Upper lobe of left lung (tissue), 6 donors: Measurements from ENCODE around the gene TM9SF2. TPM values are rescaled to one million over a fixed set of nuclear protein-coding genes. Genes with fewer than 3 reads are reported as not detected.

ENCODE experiments used
- ATAC-seq, 2 donors: fragments of 200-7000 bp; cut with Tn5 transposase; one replicate each; pipeline ENCODE4 v1.9.1; 2022; ENCODE audit warnings: mild to moderate bottlenecking in 2 of 2, moderate library complexity in 2 of 2; ENCODE audit not compliant: low FRiP score in 2 of 2
- DNase-seq, 2 donors: peaks; one replicate each; pipeline ENCODE4 v3.0.0-alpha.2; 2019 to 2020
- H3K27ac ChIP-seq, 4 donors: fragments of 200-600 bp; sonication (generic); one replicate each; pipeline ENCODE4 v1.5.1; 2016 to 2019
- H3K27me3 ChIP-seq, 4 donors: fragments of 200-600 bp; sonication (generic); one replicate each; pipeline ENCODE4 v1.5.1; 2017 to 2019
- H3K36me3 ChIP-seq, 4 donors: fragments of 200-600 bp; sonication (generic); one replicate each; pipeline ENCODE4 v1.5.1; 2016 to 2019
- H3K4me1 ChIP-seq, 4 donors: fragments of 200-600 bp; sonication (generic); one replicate each; pipeline ENCODE4 v1.5.1; 2018 to 2019
- H3K4me3 ChIP-seq, 4 donors: fragments of 200-600 bp; sonication (generic); one replicate each; pipeline ENCODE4 v1.5.1; 2017 to 2019; ENCODE audit warnings: mild to moderate bottlenecking in 2 of 4, moderate library complexity in 1 of 4
- H3K9me3 ChIP-seq, 4 donors: fragments of 200-600 bp; sonication (generic); one replicate each; pipeline ENCODE4 v1.5.1; 2018 to 2019
- EP300 ChIP-seq, 4 donors: sonication (generic); formaldehyde crosslinking; IDR thresholded peaks; one replicate each; pipeline ENCODE4 v1.5.1; 2017; ENCODE audit warnings: antibody characterized with exemption in 4 of 4, control low read depth in 2 of 4
- POLR2A ChIP-seq, 4 donors: fragments of 450-650 bp; IDR thresholded peaks; one replicate each; pipeline ENCODE4 v1.5.1; 2016 to 2017; ENCODE audit warnings: antibody characterized with exemption in 4 of 4, mild to moderate bottlenecking in 2 of 4
- POLR2AphosphoS5 ChIP-seq, 2 donors: sonication (generic); formaldehyde crosslinking; IDR thresholded peaks; one replicate each; pipeline ENCODE4 v1.5.1; 2017; ENCODE audit warnings: antibody characterized with exemption in 2 of 2
- WGBS, 2 donors: methylation state at CpG; one replicate each; pipeline ENCODE4 v1.1.5; 2017 to 2018; 5-methylcytosine and 5-hydroxymethylcytosine counted together
- small RNA-seq, 4 donors: library from RNA; depleted of rRNA; stranded (forward); fragments of <200 nt; gene quantifications; one replicate each; pipeline ENCODE3, GENCODE V24; 2016
- total RNA-seq, 6 donors: library from RNA; depleted of rRNA in 4 of 6; stranded (reverse); fragments of >200 nt in 4 of 6; gene quantifications; one replicate each; pipeline versions ENCODE4 v1.1.0 to v1.2.1, GENCODE V29; 2016 to 2021
- TF ChIP-seq, protein P1 (sequence below), 6 experiments: fragments of 450-650 bp in 4 of 6; fragments of 200-600 bp in 2 of 6; sonication (generic) in 2 of 6; IDR thresholded peaks; one replicate each; pipeline ENCODE4 v1.5.1; 2016 to 2019; ENCODE audit warnings: antibody characterized with exemption in 6 of 6
- donor health status: DM: no; HTN: no; CAD: no; lungs with moderate emphysema.
- donor health status: DM: no; HTN: yes; CAD: no; lungs with severe emphysema.

The TM9SF2 gene
- total RNA-seq, 6 donors from 2014 or later: 34.7 to 142 (median 116) TPM

- TF ChIP-seq POLR2A (IDR thresholded peaks at IDR 0.05) (no peak), POLR2AphosphoS5 (IDR thresholded peaks at IDR 0.05) (no peak), EP300 (IDR thresholded peaks at IDR 0.05) (no peak)
- TF ChIP-seq, protein P1, sequence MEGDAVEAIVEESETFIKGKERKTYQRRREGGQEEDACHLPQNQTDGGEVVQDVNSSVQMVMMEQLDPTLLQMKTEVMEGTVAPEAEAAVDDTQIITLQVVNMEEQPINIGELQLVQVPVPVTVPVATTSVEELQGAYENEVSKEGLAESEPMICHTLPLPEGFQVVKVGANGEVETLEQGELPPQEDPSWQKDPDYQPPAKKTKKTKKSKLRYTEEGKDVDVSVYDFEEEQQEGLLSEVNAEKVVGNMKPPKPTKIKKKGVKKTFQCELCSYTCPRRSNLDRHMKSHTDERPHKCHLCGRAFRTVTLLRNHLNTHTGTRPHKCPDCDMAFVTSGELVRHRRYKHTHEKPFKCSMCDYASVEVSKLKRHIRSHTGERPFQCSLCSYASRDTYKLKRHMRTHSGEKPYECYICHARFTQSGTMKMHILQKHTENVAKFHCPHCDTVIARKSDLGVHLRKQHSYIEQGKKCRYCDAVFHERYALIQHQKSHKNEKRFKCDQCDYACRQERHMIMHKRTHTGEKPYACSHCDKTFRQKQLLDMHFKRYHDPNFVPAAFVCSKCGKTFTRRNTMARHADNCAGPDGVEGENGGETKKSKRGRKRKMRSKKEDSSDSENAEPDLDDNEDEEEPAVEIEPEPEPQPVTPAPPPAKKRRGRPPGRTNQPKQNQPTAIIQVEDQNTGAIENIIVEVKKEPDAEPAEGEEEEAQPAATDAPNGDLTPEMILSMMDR (IDR thresholded peaks at IDR 0.05): no peak
- 95 to 96% methylated on average over 13 to 15 of the region's 15 CpGs for WGBS, 2 donors
- H3K27me3 ChIP-seq: no peaks in the 10 kb centered on the region
- no peaks in the 10 kb centered on the region for H3K9me3 ChIP-seq
- no peak overlapping the region for H3K27ac ChIP-seq
- no peaks in the 10 kb centered on the region for H3K36me3 ChIP-seq
- ATAC-seq: no peak
- peaks cover 10 to 17% (median 12%) of the 10 kb centered on the region in 4 donors for H3K4me1 ChIP-seq
- peak in 1 of 2 donors; percentile 24 for DNase-seq
- no peak overlapping the region for H3K4me3 ChIP-seq
These were observed 107.1 kb downstream of the TM9SF2 start for GRCh38 chr13:99608345-99608744.

- DNase-seq: no peak
- no peak for ATAC-seq
- Histone ChIP-seq H3K9me3 (no peaks in the 10 kb centered on the region), H3K4me1 (peaks cover 6 to 13% (median 10%) of the 10 kb centered on the region in 4 donors), H3K4me3 (no peak overlapping the region), H3K27me3 (no peaks in the 10 kb centered on the region), H3K27ac (no peak overlapping the region), H3K36me3 (no peaks in the 10 kb centered on the region)
- TF ChIP-seq POLR2A (IDR thresholded peaks at IDR 0.05): no peak
- WGBS, 2 donors: 63 to 70% methylated on average over 4 of the region's 4 CpGs
These were observed 109.5 kb downstream of the TM9SF2 start for GRCh38 chr13:99610702-99611289.

Small RNA genes within 50 kb of the gene (small RNA-seq; reads per million reads assigned to genes)
- gene AL139035.1: 0 to 0.11 (median 0.03) reads per million in 4 donors

Other genes starting within 250 kb of the TM9SF2 start
- gene GPR18, start 243.1 kb upstream of the TM9SF2 start, total RNA-seq: under 1 TPM in 2 of 6 donors, not detected in 4; 0.52 to 0.94 TPM
- 10 to 100 TPM in 3 of 6 donors, 1 to 10 TPM in 3; 2.6 to 13.5 (median 10.0) TPM for gene GPR183, start 194.1 kb upstream of the TM9SF2 start, total RNA-seq
- 10 to 100 TPM in 1 of 6 donors, 1 to 10 TPM in 5; 3.9 to 16.8 (median 5.8) TPM for gene CLYBL, start 105.2 kb downstream of the TM9SF2 start, total RNA-seq